ENCODE data around the gene GPR26. TPM values are rescaled to one million over a fixed set of nuclear protein-coding genes. Genes with fewer than 3 reads are reported as not detected.

The GPR26 gene
- total and polyA plus RNA-seq, 2 of the 4 experiments (the other 2 are of a cell fraction): not detected

DNA sequence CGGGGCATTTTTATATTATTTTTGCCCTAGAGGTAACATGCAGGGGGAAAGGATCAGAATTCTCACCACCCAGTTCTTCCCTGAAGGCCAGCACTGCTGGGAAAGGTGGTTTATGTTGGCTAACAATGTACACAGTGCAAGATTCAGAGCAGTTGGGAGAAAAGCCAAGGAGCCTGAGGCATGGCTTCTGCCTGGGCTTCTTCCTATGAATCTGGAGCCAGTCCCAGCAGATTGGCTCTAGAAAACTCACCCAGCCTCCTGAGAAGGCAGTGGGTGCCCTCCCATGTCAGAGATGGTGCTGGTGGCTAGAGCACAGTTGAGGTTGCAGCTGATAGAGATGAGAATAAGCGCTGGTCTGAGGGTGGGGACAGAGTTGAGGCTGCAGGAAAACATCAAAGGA lies 44.7 kb upstream of the GPR26 start:
- H3K9me3 ChIP-seq (ENCODE audit: control insufficient read depth, insufficient read depth, low read length): peaks cover 36% of the 10 kb centered on the region
- no TSS peak for BruUV-seq (replicated peaks)
- H3K36me3 ChIP-seq (ENCODE audit: control insufficient read depth, insufficient read depth, low read length): no peaks in the 10 kb centered on the region
- ChIA-PET POLR2A (ENCODE audit: unreplicated experiment) (no interaction called here), CTCF (no interaction called here)
- in situ Hi-C loops (cut with MboI; ENCODE audit: low sequenced_read_pairs): no loop called here
- no peak overlapping the region for H3K4ac ChIP-seq (ENCODE audit: low read depth, low read length)
- ATAC-seq (ENCODE audit: low read depth) (no peak), DNase-seq (no peak)
- H3K9ac ChIP-seq (ENCODE audit: low read depth, low read length): no peak overlapping the region
- H3K4me1 ChIP-seq (ENCODE audit: control insufficient read depth, insufficient read depth, low read length): no peaks in the 10 kb centered on the region
- H2BK5ac ChIP-seq (ENCODE audit: low read depth, low read length, poor library complexity, severe bottlenecking): no peak overlapping the region
- intact Hi-C loops (cut with micrococcal nuclease): no loop called here
- no peak overlapping the region for H4K8ac ChIP-seq (ENCODE audit: low read depth in 2 of 2, low read length in 2 of 2)
- no peaks in the 10 kb centered on the region for H3K27me3 ChIP-seq (ENCODE audit: control insufficient read depth, insufficient read depth, low read length)
- H3K23ac ChIP-seq (ENCODE audit: low read depth, low read length): no peak overlapping the region
- H3K14ac ChIP-seq (replicated peaks; ENCODE audit: low read depth, low read length): no peak overlapping the region
- H3K27ac ChIP-seq (ENCODE audit: insufficient read depth, low read length): no peak overlapping the region
- WGBS, 2 experiments (ENCODE audit: extremely low coverage in 2 of 2, insufficient read length in 1 of 2): no CpG with 5 or more reads among the region's 2 CpGs
- no peak overlapping the region for H2AK9ac ChIP-seq (replicated peaks; ENCODE audit: low read depth, low read length, poor library complexity)
- no peak overlapping the region for H2BK120ac ChIP-seq (ENCODE audit: low read depth, low read length)
- no peaks in the 10 kb centered on the region for H4K20me1 ChIP-seq (ENCODE audit: insufficient read depth, low read length)
- no peak overlapping the region for H3K56ac ChIP-seq (ENCODE audit: extremely low read depth, insufficient read depth, low read length)
- no peak for TF ChIP-seq RCOR1 (IDR thresholded peaks at IDR 0.05; ENCODE audit: insufficient replicate concordance, low read length)
- TF ChIP-seq RAD21 (IDR thresholded peaks at IDR 0.05; ENCODE audit: low read length): no peak
- TF ChIP-seq POLR2A (IDR thresholded peaks at IDR 0.05; ENCODE audit: low read depth, low read length): no peak
- TF ChIP-seq RFX5 (IDR thresholded peaks at IDR 0.05; ENCODE audit: low read depth, low read length): no peak
- TF ChIP-seq FOS (IDR thresholded peaks at IDR 0.05; ENCODE audit: low read depth, low read length): no peak
- TF ChIP-seq BHLHE40 (IDR thresholded peaks at IDR 0.05; ENCODE audit: low read depth, low read length): no peak
- TF ChIP-seq, protein P1, sequence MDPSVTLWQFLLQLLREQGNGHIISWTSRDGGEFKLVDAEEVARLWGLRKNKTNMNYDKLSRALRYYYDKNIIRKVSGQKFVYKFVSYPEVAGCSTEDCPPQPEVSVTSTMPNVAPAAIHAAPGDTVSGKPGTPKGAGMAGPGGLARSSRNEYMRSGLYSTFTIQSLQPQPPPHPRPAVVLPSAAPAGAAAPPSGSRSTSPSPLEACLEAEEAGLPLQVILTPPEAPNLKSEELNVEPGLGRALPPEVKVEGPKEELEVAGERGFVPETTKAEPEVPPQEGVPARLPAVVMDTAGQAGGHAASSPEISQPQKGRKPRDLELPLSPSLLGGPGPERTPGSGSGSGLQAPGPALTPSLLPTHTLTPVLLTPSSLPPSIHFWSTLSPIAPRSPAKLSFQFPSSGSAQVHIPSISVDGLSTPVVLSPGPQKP (IDR thresholded peaks at IDR 0.05; ENCODE audit: borderline replicate concordance, low read depth, low read length): no peak
- TF ChIP-seq, protein P2, sequence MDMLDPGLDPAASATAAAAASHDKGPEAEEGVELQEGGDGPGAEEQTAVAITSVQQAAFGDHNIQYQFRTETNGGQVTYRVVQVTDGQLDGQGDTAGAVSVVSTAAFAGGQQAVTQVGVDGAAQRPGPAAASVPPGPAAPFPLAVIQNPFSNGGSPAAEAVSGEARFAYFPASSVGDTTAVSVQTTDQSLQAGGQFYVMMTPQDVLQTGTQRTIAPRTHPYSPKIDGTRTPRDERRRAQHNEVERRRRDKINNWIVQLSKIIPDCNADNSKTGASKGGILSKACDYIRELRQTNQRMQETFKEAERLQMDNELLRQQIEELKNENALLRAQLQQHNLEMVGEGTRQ (IDR thresholded peaks at IDR 0.05; ENCODE audit: low read depth, low read length): no peak
- TF ChIP-seq, protein P3, sequence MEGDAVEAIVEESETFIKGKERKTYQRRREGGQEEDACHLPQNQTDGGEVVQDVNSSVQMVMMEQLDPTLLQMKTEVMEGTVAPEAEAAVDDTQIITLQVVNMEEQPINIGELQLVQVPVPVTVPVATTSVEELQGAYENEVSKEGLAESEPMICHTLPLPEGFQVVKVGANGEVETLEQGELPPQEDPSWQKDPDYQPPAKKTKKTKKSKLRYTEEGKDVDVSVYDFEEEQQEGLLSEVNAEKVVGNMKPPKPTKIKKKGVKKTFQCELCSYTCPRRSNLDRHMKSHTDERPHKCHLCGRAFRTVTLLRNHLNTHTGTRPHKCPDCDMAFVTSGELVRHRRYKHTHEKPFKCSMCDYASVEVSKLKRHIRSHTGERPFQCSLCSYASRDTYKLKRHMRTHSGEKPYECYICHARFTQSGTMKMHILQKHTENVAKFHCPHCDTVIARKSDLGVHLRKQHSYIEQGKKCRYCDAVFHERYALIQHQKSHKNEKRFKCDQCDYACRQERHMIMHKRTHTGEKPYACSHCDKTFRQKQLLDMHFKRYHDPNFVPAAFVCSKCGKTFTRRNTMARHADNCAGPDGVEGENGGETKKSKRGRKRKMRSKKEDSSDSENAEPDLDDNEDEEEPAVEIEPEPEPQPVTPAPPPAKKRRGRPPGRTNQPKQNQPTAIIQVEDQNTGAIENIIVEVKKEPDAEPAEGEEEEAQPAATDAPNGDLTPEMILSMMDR (conservative IDR thresholded peaks at IDR 0.05; ENCODE audit: low read depth, low read length): no peak
- TF ChIP-seq CHD1 (IDR thresholded peaks at IDR 0.05; ENCODE audit: low read depth, low read length): no peak
- TF ChIP-seq MAZ (IDR thresholded peaks at IDR 0.05; ENCODE audit: borderline replicate concordance, low read depth, low read length): no peak
- TF ChIP-seq SMC3 (IDR thresholded peaks at IDR 0.05; ENCODE audit: low read depth, low read length): no peak
- TF ChIP-seq MAFK (IDR thresholded peaks at IDR 0.05; ENCODE audit: low read depth, low read length): no peak
- no peak for TF ChIP-seq CEBPB (IDR thresholded peaks at IDR 0.05; ENCODE audit: low read depth, low read length)
- no peak for TF ChIP-seq MXI1 (IDR thresholded peaks at IDR 0.05; ENCODE audit: borderline replicate concordance, low read depth, low read length)
- TF ChIP-seq NFE2L2 (IDR thresholded peaks at IDR 0.05; ENCODE audit: low read depth, low read length): no peak
- no peak overlapping the region for H4K91ac ChIP-seq (ENCODE audit: insufficient read depth, low read depth, low read length)
- no peak overlapping the region for H4K5ac ChIP-seq (ENCODE audit: low read depth, low read length)
- no peaks in the 10 kb centered on the region for H3K9me1 ChIP-seq (ENCODE audit: insufficient read depth, low read length)
- no peak overlapping the region for H2BK20ac ChIP-seq (ENCODE audit: low read depth, low read length)
- H2AFZ ChIP-seq (replicated peaks; ENCODE audit: low read length, poor library complexity): no peak overlapping the region
- no peak overlapping the region for H2BK15ac ChIP-seq (ENCODE audit: low read depth, low read length)
- no peak overlapping the region for H2AK5ac ChIP-seq (ENCODE audit: low read depth, low read length)
- dilution Hi-C loops (cut with HindIII; ENCODE audit: low sequenced_read_pairs, unreplicated experiment): no loop called here
- H3K4me2 ChIP-seq (ENCODE audit: low read depth, low read length): no peak overlapping the region
- H3K4me3 ChIP-seq (ENCODE audit: insufficient read depth, low read depth, low read length): no peak overlapping the region
- no peaks in the 10 kb centered on the region for H3K79me1 ChIP-seq (ENCODE audit: low read depth in 1 of 2, low read length in 2 of 2)
- H3K18ac ChIP-seq (ENCODE audit: low read depth, low read length): no peak overlapping the region

Data from IMR-90 (cell line).